RPMI8226 (cell line): Measurements from ENCODE around the gene C19orf38.
"Not testable (repeated sequence)": the region's sequence is repeated elsewhere in the genome, so short reads cannot be mapped to it uniquely, and the experiment has no call there.

Source experiments
- DNase-seq: peaks from one replicate; pipeline ENCODE4 v3.0.0-alpha.2; 2015

The C19orf38 gene

DNA sequence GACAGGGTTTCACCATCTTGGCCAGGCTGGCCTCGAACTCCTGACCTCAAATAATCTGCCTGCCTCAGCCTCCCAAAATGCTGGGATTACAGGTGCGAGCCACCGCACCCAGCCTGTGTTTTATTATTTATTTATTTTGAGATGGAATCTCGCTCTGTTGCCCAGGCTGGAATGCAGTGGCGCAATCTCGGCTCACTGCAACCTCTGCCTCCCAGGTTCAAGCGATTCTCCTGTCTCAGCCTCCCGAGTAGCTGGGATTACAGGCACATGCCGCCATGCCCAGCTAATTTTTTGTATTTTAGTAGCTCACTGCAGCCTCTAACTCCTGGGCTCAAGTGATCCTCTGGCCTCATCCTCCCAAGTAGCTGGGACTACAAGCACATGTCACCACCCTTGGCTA is 29.4 kb downstream of the C19orf38 start:
- not testable (repeated sequence) for DNase-seq

DNA sequence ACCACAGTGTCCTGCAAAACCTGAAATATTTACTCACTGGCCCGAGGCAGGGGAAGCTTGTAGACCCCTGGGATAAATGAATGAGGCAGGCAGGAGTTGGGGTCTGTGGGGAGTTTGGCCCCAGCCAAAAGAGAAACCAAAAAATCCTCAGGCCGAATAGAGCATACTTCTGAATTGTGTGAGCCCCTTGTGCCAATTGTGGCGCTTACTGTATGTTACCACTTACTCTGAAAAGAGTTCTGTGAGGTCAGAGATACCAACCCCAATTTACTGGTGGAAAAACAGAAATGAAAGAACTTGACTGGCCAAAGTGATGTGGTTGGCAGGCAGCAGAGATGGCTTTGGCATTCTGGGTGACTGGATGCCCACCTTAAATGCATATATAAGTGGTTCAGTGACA is 30.0 kb downstream of the C19orf38 start:
- DNase-seq, result peak; percentile 50

DNA sequence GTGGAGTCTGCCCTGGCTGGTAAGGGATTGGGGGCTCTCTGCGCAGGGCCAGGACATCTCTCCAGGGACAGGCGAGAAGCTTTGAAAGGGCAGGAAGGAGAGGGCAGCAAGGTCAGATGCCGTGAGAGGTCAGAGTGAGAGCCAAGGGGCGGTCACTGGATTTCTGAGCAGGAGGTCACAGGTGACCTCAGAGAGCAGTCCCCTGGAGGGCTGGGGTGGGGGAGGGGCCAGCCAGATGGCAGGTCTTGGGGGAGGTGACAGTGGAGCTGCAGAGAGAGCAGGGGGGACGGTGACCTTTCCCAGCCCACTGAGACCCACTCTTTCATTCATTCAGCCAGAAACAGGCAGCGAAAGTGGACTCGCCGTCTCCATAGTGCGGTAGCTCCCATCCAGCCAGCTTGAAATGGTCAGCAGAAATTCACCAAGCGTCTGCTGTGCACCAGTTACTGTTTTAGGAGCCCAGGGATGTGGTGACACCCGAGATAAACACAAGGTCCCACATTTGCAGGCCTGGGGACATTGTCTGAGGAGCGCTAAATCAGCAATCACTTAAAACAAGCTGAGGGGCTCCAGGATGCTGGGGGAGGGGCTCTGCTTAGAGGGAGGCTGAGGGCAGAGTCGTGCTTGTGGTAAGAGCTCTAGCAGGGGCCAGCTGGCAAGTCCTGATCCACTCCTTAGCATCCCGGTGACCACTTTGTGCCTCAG is 33.3 kb downstream of the C19orf38 start:
- no peak for DNase-seq

DNA sequence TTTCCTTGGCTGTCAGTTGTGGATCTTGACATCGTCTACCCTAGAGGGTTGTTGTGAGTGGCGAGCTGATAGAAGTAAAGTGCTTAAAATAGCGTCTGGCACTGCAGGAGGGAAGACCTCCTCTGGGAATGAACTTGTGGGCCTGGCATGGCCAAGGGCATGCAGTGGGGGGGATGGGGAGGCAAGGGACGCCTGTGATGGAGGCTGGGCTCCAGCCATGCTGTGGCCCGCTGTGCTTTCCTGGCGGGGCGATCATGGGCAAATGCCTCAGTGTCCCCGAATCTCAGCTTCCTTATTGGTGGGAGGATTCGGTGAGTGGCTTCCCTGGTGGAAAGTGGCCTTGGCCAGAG is 33.9 kb downstream of the C19orf38 start:
- no peak for DNase-seq

DNA sequence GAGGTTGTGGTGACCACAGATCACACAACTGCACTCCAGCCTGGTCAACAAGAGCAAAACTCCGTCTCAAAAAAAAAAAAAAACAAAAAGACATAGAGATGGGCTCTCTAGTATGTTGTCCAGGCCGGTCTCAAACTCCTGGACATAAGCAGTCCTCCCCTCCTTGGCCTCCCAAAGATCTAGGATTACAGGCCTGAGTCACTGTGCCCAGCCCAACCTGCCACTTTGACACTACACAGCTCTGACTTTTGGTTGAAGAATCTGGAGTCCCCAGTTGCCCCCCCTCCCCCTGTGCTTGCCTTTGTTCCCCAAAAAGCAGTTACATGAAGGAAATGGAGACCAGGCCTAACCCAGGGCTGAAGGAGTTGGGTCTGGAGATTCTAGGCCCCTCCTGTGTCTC is 36.1 kb downstream of the C19orf38 start:
- DNase-seq, result no peak

DNA sequence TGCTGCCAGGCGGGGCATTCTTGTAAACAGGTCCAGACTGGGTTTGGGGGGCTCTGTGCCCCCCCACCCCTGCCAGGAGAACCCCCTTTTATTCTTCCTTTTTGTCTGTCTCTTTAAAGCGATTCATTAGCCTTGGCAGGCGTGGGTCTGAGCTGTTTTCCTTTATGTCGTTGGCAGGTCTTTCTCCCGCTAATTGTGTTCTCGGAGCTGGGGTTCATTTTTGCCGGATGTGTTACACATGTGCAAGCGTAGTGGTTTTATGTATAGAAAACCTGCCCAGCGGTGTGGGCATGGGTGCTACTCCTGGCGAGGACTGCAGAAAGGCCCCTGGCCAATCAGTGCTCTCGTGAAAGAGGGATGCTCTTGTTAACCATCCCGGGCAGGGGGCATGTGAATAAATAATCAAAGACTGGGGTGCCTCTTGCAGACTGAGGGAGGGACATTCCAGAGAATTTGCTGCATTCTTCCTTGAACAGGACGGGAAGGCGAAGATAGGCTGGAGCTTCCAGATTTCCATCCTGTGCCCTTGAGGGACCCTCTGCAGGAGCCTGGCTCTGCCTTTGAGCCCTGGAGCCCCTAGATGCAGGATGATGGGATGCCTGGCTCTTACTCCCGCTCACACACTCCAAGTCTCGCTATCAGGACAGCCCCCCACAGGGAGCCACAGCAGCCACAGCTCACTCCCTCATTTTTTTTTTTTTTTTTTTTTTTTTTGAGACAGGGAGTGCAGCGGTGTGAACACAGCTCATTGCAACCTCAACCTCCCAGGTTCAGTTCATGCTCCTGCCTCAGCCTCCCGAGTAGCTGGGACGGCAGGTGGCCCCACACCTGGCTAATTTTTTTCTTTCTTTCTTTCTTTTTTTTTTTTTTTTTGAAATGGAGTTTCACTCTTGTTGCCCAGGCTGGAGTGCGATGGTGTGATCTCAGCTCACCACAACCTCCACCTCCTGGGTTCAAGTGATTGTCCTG is 37.3 kb downstream of the C19orf38 start:
- no peak for DNase-seq

DNA sequence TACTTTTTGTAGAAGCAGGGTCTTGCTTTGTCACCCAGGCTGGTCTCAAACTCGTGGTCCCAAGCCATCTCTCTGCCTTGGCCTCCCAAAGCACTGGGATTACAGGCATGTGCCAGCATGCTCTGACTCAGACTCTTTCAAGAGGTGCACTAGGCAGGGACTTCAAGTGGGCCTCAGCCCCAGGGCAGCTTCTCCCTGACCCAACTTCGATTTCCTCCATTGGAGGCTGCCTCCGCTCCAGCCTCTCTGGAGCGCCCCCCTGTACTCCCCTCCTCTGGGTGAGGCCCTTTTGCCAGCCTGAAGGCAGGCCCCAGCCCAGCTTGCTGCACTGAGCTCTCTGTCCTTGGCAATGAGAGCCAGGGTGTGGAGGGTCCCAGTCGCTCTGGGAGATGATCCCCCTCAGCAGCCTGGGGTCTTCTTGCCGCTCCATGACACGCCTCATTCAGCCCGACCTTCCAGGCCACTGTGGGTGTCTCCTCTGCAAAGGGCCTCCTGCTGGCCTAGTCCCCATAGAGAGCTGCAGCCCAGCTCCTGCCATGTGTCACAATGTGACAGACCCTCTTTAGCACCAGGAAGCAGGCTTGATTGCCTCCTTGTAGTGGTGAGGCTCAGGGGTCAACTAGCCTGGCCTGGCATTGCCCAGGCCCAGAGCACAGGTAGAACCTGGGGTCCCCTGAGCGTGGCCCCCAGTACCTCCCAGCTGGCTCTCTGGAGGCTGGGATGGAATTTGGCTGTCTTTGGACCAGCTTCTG is 39.6 kb downstream of the C19orf38 start:
- no peak for DNase-seq

DNA sequence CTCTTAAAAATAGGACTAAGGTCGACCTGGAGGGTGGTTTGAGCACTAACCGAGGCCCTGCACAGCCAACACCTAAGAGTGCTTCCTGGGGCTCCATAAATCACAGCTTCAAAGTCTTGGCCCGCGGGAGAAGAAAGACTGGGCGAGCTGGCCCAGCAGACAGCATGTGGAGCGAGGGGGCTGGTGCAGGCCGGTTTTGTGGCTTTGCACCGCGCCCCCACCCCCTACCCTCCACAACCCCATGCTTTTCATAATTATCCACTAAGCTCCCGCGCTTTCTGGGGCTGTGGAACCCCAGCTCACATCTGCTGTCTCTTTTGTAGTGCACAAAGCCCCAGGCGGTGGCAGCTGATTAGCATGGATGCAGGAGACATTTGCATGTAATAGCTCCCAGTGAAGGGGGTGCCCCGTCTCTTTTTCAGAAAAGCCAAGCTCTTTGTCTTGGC is 40.2 kb downstream of the C19orf38 start:
- DNase-seq, result no peak

DNA sequence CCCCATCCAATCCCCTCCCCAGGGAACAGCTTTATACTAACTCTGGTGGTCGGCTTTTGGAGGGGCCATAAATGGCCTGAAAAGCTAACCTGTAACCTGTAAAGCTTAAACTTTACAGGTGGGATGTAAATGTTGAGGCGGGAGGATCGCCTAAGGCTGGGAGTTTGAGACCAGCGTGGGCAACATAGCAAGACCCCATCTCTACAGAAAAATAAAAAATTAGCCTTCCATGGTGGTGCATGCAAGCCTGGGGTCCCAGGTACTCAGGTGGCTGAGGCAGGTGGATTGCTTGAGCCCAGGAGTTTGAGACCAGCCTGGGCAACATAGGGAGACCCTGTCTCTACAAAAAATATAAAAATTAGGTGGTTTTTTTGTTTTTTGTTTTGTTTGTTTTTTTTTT is 41.7 kb downstream of the C19orf38 start:
- no peak for DNase-seq

DNA sequence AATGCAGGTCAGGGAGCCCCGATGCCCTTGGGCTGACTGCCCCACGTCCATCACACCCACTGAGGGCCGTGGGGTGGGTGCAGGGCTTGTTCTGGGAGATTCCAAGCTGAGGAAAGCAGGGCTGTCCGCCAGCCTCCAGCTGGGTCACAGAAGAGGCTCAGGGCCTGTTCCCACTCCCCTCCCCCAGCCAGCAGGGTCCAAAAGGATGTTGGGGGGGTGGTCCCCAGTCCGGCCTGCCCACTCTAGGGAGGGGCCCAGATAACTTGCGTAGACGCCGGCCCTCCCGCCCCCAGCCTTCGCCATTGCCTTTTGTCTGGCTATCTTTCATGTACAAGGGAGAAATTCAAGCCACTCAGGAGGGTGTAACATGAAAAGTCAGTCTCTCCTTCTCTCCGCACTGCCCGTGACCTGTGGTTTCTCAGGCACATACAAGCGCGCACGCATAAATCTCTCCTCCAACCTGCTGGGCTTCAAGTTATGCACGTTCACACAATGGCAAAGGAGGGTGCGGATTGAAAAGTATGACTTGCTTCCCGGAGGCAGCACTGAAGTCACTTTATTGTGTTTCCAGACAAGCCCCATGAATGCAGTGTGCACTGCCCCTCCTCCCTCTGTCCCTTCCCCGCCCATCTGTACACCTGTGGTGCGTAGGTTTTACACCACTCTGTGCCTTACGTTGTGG is 43.3 kb downstream of the C19orf38 start:
- DNase-seq, result no peak

DNA sequence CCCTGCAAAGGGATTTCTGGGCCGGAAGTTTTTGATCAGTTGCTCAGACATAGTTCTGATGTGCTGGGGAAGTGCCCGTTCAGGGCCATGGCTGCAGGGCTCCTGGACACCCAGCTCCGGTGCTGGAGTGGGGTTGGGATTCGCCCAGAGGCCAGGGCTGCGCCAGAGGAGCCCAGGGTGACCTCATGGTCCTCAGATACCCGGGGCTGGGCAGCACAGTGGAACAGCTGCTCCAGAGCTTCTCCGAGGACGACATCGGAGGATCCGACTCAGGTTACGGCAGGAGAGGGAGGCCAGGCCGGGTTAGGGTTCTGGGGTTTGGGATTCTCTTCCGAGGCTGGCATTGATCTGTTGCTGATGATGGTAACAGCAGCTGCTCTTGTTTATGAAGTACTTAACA is 44.0 kb downstream of the C19orf38 start:
- DNase-seq, result no peak

DNA sequence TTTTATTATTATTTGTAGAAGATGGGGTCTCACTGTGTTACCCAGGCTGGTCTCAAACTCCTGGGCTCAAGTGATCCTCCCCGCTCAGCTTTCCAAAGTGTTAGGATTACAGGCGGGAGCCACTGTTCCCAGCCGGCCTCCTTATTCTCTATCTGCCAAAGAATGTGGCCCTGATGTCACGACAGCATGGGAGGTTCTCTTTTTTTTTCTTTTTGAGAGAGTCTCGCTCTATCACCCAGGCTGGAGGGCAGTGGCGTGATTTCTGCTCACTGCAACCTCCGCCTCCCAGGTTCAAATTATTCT is 46.6 kb downstream of the C19orf38 start:
- DNase-seq, result no peak

DNA sequence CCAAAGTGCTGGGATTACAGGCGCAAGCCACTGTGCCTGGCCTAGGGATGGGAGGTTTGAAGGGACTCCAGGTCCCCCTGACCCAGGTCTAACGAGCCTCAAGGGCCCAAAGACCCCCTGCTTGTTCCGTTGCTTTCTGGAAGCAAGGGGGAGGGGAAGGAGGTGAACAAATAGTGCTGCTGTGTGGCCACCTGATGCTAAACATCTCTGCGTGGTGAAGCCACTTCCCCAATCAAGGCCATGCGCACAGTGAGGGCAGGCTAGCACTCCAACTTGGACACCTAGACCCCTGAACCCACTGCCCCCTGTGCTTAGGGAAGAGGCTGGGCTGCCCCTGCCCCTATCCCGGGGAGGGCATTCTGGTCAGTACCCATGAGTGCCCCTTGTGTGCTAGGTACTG is 47.1 kb downstream of the C19orf38 start:
- no peak for DNase-seq

DNA sequence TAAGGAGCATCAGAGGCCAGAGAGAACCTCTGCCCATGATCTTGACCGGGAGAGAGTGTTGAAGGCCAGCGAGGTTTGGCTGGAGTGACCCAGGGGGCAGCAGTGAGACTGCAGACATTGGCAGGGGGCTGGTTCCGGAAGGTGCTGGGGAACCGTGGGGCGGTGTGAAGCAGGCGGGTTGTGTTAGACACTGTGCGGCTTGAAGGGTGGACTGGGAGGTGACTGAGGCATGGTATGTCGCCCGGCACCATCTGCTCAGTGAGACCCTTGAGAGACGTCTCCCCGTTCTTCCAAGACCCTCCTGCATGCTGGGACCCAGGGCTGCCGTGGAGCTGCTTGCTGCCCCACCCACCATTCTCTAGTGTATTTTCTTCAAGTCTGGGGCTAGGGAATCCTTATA is 47.7 kb downstream of the C19orf38 start:
- no peak for DNase-seq

DNA sequence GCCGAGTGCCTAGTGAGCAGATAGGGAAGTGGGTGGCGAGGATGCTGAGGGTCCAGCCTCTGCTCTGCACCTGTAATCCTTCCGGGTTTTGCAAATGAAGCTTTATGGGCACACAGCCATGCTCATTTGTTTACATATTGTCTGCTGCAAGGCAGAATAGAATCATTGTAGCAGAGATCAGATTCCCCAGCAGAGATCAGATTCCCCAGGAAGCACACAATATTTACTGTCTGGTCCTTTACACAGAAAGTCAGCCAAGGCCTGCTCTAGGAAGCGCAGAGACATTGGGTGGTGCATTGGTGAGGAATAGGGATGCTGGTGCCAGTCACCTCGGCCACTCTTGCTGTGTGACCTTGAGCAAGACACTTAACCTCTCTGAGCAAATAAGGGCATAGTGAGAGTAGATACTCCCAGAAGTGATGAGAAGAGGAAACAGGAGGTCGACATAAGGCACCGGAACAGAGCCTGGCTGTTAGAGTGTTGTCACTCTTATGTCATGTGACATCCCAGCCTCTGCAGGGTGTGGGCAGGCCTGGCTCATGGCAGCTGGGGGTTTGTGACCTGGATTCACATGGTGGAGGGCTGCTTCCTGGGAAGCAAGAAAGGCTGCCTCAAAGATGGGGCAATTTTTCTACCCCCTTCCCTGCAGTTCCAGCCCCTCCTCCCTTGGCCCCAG is 48.8 kb downstream of the C19orf38 start:
- no peak for DNase-seq

DNA sequence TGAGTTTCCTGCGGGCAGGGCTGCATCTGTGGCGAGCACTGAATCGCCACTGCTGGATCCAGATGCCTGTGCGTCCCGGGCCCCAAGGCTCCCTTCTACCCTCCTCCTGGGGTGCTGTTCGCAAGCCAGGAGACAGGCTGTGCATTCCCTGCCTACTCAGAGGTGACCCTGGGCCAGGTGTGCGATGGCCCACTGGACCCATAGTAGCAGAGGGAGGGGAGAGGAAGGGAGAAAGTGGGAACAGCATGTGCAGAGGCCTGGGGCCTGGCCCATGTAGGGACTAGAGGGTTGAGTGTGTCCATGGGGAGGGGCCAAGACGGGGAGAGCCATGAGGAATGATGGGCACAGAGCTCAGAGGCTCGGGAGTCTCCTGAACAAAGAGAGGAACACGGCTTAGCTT is 50.4 kb downstream of the C19orf38 start:
- no peak for DNase-seq

DNA sequence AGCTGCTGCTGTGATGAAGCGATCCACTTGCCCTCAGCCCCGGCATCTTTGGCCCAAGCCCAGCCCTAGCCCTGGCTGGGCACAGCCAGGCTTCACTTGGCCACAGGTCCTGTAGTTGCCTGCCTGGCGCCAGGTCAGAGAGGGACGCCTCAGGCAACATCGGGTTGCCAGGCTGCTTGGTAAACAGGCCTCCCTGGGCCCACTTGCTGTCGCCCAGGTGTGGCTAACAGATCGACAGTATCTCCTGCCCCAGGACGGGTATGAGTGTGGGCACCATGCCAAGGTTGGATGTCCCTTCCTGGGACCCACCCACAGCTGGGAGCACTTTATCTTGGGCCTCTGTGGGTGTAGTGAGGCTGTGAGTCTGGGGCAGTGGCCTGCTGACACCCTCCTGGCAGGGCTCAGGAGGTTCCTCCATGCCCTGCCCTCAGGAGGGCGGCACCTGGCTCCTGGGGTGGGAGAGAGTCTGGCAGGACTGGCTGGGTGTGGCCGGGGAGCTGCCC is 51.0 kb downstream of the C19orf38 start:
- DNase-seq, result peak; percentile 8

DNA sequence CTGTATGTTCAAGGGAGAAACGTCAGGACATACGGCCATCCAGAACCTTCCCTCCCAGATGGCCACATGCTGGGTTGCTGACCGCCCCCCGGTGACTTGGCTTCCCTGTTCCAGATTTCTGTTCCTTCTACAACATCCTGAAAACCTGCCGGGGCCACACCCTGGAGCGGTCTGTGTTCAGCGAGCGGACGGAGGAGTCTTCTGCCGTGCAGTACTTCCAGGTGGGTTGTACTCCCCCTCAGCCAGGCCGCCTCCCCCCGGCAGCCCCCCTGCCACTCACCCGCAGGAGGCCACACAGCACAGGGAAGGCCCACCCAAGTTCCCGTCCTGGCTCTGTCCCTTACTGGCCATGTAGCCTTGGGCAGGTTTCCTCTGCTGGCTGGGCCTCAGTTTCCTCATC is 59.7 kb downstream of the C19orf38 start:
- no peak for DNase-seq

DNA sequence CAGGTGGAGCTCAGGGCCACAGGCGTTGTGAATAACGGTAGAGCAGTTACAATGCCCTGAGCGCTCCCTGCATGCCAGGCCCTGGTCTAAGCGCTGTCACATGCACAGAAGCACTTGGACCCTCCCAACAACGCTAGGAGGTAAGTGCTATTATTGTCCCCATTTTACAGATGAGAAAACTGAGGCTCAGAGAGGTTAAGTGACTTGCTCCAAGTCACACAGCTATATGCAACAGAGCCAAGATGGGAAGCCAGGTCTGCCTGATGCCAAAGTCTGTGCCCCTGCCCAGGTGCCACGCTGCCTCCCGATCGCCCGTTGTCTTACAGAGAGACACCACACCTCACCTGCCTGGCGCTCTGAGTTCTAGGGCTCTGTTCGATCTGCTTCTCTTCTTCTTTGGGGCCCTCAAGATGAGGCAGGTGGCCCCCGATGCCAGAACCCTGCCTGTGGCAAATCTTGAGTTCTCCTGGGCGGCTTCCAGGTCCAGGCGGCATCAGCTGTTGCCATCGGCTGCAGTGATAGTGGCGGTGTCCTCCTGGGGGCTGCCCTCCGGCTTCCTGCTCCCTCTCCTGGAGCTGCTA is 60.3 kb downstream of the C19orf38 start:
- no peak for DNase-seq

DNA sequence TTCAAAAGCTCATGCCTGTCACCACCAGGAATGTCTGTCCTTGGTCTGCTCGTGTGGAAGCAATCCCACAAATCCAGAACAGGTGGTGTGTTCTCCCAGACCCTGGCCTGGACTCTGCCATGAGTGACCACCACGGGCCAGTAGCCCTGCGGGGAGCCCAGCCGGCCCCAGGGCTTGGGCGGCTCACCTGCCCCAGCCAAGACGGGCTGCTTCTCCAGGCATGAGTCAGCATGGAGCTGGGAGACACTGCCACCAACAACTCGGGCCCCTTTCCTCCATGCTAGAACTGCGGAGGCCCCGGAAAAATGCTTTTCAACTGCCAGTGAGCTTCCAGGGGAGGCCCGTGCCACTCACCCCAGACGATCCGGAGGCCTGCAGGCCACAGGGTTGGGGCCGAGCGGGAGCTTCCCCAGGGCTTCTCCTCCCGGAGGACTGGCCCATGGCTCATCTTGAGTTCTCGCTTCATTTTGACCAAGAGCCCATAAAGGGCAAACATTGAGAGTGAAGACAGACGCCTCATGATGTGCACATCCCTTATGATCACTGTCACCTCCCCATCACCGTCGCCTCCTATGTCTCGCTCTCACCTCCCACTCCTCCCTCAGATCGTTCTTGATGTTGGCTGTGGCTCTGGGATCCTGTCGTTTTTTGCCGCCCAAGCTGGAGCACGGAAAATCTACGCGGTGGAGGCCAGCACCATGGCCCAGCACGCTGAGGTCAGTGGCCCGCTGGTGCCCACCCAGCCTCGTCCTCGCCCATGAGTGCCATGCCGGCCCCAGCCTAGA is 63.6 kb downstream of the C19orf38 start:
- no peak for DNase-seq

DNA sequence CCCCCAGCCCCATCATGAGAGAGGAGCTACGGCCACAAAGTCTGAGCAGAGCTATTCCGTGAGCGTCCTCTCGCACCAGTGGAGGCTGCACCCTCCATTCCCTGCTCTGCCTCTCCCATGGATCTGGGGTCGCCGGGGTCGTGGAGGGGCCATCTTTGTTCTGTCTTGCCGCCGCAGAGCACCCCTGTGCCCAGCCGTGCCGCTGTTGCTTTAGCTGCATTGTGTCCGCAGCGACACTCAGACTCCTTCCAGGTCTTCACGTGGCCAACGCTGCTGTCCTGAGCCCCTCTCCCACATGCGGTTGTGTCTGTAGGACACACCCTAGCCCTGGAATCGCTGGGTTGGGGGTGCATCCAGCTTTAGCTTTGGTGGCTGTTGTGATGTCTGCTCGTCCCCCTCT is 64.4 kb downstream of the C19orf38 start:
- DNase-seq, result no peak
